ENCODE data around the gene TMEM183A.

- TF ChIP-seq POLR2A (IDR thresholded peaks at IDR 0.05) (no peak), CTCF (IDR thresholded peaks at IDR 0.05) (no peak)
These were observed 48.5 kb upstream of the TMEM183A start for GRCh38 chr1:202958544-202959275.
